GM10248 (cell line): ENCODE data around the gene SLC1A5.

ENCODE experiments used
- CTCF ChIA-PET: fragments of 300-600 bp; sonication (Branson Sonifier 250); formaldehyde crosslinking; extraction: SDS; loops from one replicate; lab custom pipeline; 2021; ENCODE audit warnings: antibody characterized with exemption; lab: Yijun Ruan, JAX
- POLR2A ChIA-PET: fragments of 350-650 bp; sonication (Branson Sonifier 250); formaldehyde crosslinking; extraction: SDS; loops from one replicate; lab custom pipeline; 2020; ENCODE audit warnings: antibody characterized with exemption; lab: Yijun Ruan, JAX
- DNase-seq: peaks from one replicate; pipeline ENCODE4 v3.0.0; 2012; ENCODE audit errors: extremely low spot score
- TF ChIP-seq, protein P1 (sequence below): IDR thresholded peaks from 2 replicates; pipeline ENCODE4 v1.5.1; 2012; ENCODE audit warnings: mild to moderate bottlenecking, low read depth; ENCODE audit errors: extremely low read depth, missing control alignments, control extremely low read depth

SLC1A5 gene

DNA sequence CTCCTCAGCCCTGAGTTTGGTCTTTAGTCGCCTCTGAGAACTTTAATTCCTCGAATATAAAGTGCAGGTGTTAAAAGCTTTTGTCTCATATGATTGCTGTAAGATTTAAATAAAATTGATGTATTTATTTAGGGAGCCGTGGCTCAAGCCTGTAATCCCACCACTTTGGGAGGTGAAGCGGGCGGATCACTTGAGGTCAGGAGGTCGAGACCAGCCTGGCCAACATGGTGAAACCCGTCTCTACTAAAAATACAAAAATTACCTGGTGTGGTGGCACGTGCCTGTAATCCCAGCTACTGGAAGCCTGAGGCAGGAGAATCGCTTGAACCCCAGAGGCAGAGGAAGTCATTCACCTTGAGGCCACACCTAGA is 559 bp upstream of the SLC1A5 start:
- ChIA-PET POLR2A (interaction anchor here (0.5 to 2.2 kb wide), 12 partner anchors 8 to 560 kb away, joined by 3 to 22 read pairs (median 4); partner anchors contain the start of genes CCDC9, DACT3, DHX34 and ZC3H4), CTCF (interaction anchor here (1.2 to 2.7 kb wide), 3 partner anchors 22 to 202 kb away, joined by 3 to 11 read pairs (median 4); no protein-coding TSS in a partner anchor)
- no peak for DNase-seq
- TF ChIP-seq, protein P1, sequence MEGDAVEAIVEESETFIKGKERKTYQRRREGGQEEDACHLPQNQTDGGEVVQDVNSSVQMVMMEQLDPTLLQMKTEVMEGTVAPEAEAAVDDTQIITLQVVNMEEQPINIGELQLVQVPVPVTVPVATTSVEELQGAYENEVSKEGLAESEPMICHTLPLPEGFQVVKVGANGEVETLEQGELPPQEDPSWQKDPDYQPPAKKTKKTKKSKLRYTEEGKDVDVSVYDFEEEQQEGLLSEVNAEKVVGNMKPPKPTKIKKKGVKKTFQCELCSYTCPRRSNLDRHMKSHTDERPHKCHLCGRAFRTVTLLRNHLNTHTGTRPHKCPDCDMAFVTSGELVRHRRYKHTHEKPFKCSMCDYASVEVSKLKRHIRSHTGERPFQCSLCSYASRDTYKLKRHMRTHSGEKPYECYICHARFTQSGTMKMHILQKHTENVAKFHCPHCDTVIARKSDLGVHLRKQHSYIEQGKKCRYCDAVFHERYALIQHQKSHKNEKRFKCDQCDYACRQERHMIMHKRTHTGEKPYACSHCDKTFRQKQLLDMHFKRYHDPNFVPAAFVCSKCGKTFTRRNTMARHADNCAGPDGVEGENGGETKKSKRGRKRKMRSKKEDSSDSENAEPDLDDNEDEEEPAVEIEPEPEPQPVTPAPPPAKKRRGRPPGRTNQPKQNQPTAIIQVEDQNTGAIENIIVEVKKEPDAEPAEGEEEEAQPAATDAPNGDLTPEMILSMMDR, result no peak

DNA sequence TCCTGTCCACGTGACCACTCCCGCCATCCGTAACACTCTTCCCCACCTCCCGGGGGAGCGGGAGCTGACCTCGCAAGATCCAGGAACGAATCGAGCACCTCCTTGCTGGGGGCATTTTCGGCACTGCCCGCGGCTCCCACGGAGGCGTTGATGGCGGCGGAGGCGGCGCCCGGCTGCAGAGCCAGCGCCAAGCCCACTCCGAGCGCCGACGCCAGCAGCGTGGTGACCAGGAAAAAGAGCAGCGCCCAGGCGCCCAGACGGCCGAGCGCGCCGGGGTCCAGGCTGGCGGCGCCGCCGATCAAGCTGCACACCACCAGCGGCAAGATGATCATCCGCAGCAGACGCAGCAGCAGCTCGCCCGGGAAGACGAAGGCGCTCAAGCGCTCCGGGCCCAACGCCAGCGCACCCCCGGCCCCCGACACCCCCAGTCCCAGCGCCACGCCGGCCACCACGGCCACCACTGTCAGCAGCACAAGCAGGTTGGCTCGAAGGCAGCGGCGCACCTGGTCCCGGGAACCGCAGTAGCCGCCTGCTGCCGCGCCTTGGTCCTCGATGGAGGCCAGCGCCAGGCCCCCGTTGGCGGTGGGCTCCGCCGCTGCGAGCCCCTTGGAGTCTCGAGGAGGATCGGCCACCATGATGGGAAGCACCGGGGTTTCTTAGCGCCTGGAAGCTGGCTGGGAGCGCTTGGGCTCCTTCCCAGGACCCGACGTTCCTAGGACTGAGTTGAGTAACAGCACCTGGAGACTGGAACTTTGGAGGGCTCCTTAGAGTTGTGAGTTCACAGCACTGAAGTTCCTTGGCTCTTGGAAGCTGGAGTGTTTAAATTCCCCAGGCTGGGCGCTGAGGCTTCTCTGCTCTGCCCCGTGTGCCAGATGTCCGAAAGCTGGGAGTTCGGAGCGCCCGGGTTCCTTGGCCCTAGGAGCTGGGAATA is 798 bp downstream of the SLC1A5 start:
- TF ChIP-seq, protein P1, result no peak

DNA sequence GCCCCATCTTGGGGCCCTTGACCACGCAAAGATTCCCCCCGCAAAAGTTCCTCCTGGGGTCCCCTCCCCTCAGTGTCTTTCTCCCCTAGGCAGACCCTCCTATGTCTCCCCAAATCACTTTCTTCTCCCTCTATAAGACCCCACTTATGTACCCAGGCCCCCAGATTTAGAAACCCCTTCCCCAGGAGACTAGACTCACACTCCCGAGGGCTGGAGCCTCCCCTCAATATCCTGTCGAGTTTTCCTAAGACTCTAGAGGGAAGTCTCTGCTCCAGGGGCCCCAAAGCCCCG is 1.4 kb downstream of the SLC1A5 start:
- ChIA-PET POLR2A (interaction anchor here (0.6 to 2.2 kb wide), 5 partner anchors 34 to 302 kb away, joined by 3 to 22 read pairs (median 6); no protein-coding TSS in a partner anchor), CTCF (interaction anchor here (2.7 kb wide), 1 partner anchor 53 kb away, joined by 11 read pairs; no protein-coding TSS in a partner anchor)
- DNase-seq, result no peak
- TF ChIP-seq, protein P1, result no peak

More for the DNA sequence above, 798 bp downstream of the SLC1A5 start:
- DNase-seq, result no peak
- POLR2A ChIA-PET, result interaction anchor here (0.5 to 2.2 kb wide), 15 partner anchors 10 to 469 kb away, joined by 3 to 22 read pairs (median 6); partner anchors contain the start of genes CCDC9, DACT3 and ZC3H4
- CTCF ChIA-PET, result interaction anchor here (0.6 to 2.7 kb wide), 4 partner anchors 16 to 203 kb away, joined by 3 to 11 read pairs (median 3); no protein-coding TSS in a partner anchor

DNA sequence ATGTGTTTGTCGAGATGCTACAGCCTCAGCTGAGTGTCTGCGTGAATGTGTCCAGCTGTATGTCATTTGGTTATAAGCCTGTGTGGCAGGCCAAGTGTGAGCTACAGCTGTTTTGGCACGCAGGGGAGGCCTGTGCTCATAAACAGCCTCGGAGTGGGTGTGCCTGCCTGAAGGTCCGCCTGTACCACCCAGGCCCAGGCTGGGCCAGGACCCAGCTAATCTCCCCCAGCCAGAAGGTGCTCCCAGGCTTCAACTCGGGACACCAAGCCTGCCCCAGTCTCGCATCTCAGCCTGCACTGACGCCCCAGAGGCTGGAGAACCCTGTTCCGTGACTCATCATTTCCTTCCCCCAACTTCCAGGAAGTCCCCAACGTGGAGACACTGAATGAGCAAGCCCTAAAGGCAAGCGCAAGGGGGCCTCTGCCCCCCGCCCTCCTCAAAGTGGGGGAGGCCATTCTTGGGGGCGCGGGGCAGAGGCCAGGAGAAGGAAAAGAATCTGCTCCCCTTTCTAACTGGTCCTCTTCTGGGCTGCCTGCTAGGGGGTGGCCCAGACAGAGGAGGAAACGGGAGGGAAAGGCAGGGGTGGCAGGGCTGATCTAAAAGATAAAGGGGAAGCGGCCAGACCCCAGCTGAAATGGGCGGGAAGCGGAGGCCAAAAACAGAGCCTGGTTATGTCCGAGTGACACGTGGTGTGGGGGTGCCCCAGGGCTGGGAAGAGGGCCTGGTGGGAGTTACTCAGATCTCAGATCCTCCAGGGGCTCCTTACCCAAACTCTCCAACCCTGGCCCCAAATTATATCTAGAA is 2.0 kb downstream of the SLC1A5 start:
- peak; percentile 81 for DNase-seq
- ChIA-PET CTCF (interaction anchor here (1.9 to 3.0 kb wide), 2 partner anchors 28 to 54 kb away, joined by 7 to 12 read pairs; no protein-coding TSS in a partner anchor), POLR2A (interaction anchor here (0.5 to 2.2 kb wide), 6 partner anchors 35 to 458 kb away, joined by 3 to 22 read pairs (median 4); no protein-coding TSS in a partner anchor)
- TF ChIP-seq, protein P1, result no peak

DNA sequence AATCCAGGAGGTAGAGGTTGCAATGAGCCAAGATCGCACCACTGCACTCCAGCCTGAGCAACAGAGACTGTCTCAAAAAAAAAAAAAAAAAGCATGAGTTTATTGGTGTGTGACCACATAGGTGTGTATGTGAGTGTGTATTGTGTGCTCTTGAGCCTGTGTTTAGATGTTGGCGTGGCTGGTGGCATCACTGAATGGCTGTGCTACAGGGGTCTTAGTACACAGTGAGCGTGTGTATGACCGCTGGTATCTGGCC is 2.5 kb downstream of the SLC1A5 start:
- ChIA-PET CTCF (interaction anchor here (1.4 to 3.0 kb wide), 6 partner anchors 21 to 54 kb away, joined by 3 to 12 read pairs (median 6); no protein-coding TSS in a partner anchor), POLR2A (interaction anchor here (0.5 to 2.0 kb wide), 5 partner anchors 39 to 458 kb away, joined by 3 to 9 read pairs (median 3); no protein-coding TSS in a partner anchor)
- TF ChIP-seq, protein P1, result no peak
- no peak for DNase-seq
